GM12878 (cell line): ENCODE data around the gene RXRG. TPM values are rescaled to one million over a fixed set of nuclear protein-coding genes. Genes with fewer than 3 reads are reported as not detected.

Source experiments
- ATAC-seq: fragments of 200-7000 bp; cut with Tn5 transposase; 3 replicates; pipeline ENCODE4 v1.9.1; 2020; ENCODE audit warnings: mild to moderate bottlenecking, moderate library complexity
- BruUV-seq: library from RNA; stranded (reverse); fragments of 400-500 nt; replicated peaks from 2 replicates; lab custom pipeline; 2021; lab: Mats Ljungman, UMichigan
- CTCF ChIA-PET: fragments of 300-600 bp; sonication (Branson Sonifier 250); formaldehyde crosslinking; extraction: SDS; loops from one replicate; lab custom pipeline; 2021; ENCODE audit warnings: inconsistent platforms; lab: Yijun Ruan, JAX
- POLR2A ChIA-PET: fragments of 350-600 bp; formaldehyde crosslinking; extraction: SDS; loops from one replicate; lab custom pipeline; 2021; ENCODE audit warnings: inconsistent platforms; lab: Charles Lee
- RAD21 ChIA-PET: fragments of 300-600 bp; sonication (Branson Sonifier 250); formaldehyde crosslinking; loops from one replicate; lab custom pipeline; 2023; ENCODE audit warnings: antibody characterized with exemption; ENCODE audit not compliant: unreplicated experiment; lab: Charles Lee
- SMC1A ChIA-PET: fragments of 300-600 bp; sonication (Branson Sonifier 250); formaldehyde crosslinking; loops from one replicate; lab custom pipeline; 2023; ENCODE audit not compliant: unreplicated experiment, uncharacterized antibody; lab: Charles Lee
- DNase-seq: peaks from one replicate; pipeline ENCODE4 v3.0.0-alpha.2; 2011; ENCODE audit warnings: low read depth, low spot score
- FAIRE-seq: peaks from 3 replicates; lab custom pipeline; 2011; peaks lifted over from hg19 to GRCh38; lab: Jason Lieb, UNC
- H2AFZ ChIP-seq: 2 replicates; pipeline ENCODE4 v1.6.0; 2011; ENCODE audit warnings: low read depth, low read length, control low read depth; ENCODE audit not compliant: control insufficient read depth
- H3K27ac ChIP-seq: 2 replicates; pipeline ENCODE4 v1.5.1; 2011; ENCODE audit warnings: control low read depth; ENCODE audit not compliant: control insufficient read depth, insufficient read depth
- H3K27me3 ChIP-seq, 2 experiments: replicated peaks in 1 of 2; 2 replicates each; pipeline versions ENCODE4 v1.6.0 to v1.6.1; 2011; ENCODE audit warnings: low read length in 1 of 2; ENCODE audit not compliant: control insufficient read depth in 2 of 2, insufficient read depth in 2 of 2
- H3K36me3 ChIP-seq, 2 experiments: 2 replicates each; pipeline ENCODE4 v1.5.1; 2011; ENCODE audit warnings: low read length in 1 of 2; ENCODE audit not compliant: control insufficient read depth in 2 of 2, insufficient read depth in 2 of 2
- H3K4me1 ChIP-seq: 2 replicates; pipeline ENCODE4 v1.6.1; 2011; ENCODE audit warnings: mild to moderate bottlenecking, low read length, moderate library complexity, mixed read lengths; ENCODE audit not compliant: control insufficient read depth, insufficient read depth
- H3K4me2 ChIP-seq: 2 replicates; pipeline ENCODE4 v1.6.0; 2011; ENCODE audit warnings: control low read depth; ENCODE audit not compliant: control insufficient read depth, insufficient read depth
- H3K4me3 ChIP-seq: fragments of 200-600 bp; sonication (generic); 2 replicates; pipeline ENCODE4 v1.5.1; 2016
- H3K79me2 ChIP-seq: 2 replicates; pipeline ENCODE4 v1.6.0; 2011; ENCODE audit warnings: low read length; ENCODE audit not compliant: control insufficient read depth, insufficient read depth
- H3K9ac ChIP-seq: 2 replicates; pipeline ENCODE4 v1.8.0; 2011; ENCODE audit warnings: low read length, control low read depth, mixed read lengths; ENCODE audit not compliant: control insufficient read depth, insufficient read depth
- H3K9me3 ChIP-seq: replicated peaks from 3 replicates; pipeline ENCODE4 v1.5.1; 2011; ENCODE audit warnings: mild to moderate bottlenecking, low read length; ENCODE audit not compliant: control insufficient read depth, insufficient read depth
- H4K20me1 ChIP-seq: 2 replicates; pipeline ENCODE4 v1.6.0; 2011; ENCODE audit not compliant: control insufficient read depth, insufficient read depth
- ATF7 ChIP-seq: fragments of 450-650 bp; IDR thresholded peaks from 2 replicates; pipeline ENCODE4 v1.6.1; 2016; ENCODE audit warnings: low read depth, mild to moderate bottlenecking
- BCL11A ChIP-seq: IDR thresholded peaks from 2 replicates; pipeline ENCODE4 v1.6.1; 2011; ENCODE audit warnings: low read depth, low read length
- BMI1 ChIP-seq: fragments of 450-650 bp; IDR thresholded peaks from 2 replicates; pipeline ENCODE4 v1.6.1; 2016; ENCODE audit warnings: mild to moderate bottlenecking, moderate library complexity, borderline replicate concordance
- BRCA1 ChIP-seq: IDR thresholded peaks from 2 replicates; pipeline ENCODE4 v1.6.1; 2011; ENCODE audit warnings: low read depth, low read length, improper control_type of control experiment
- GATAD2B ChIP-seq: fragments of 450-650 bp; conservative IDR thresholded peaks from 2 replicates; pipeline ENCODE4 v1.6.1; 2017; ENCODE audit warnings: low read depth, mild to moderate bottlenecking, moderate library complexity
- NFIC ChIP-seq: IDR thresholded peaks from 2 replicates; pipeline ENCODE4 v1.6.1; 2012; ENCODE audit warnings: low read depth, mild to moderate bottlenecking, inconsistent platforms, low read length, moderate library complexity
- POLR2AphosphoS5 ChIP-seq: IDR thresholded peaks from 2 replicates; pipeline ENCODE4 v1.6.1; 2011; ENCODE audit warnings: mild to moderate bottlenecking, low read length, inconsistent platforms
- RB1 ChIP-seq: fragments of 450-650 bp; formaldehyde crosslinking; IDR thresholded peaks from 2 replicates; pipeline ENCODE4 v1.6.1; 2017; ENCODE audit warnings: mild to moderate bottlenecking, borderline replicate concordance
- RBBP5 ChIP-seq: fragments of 200-600 bp; sonication (generic); conservative IDR thresholded peaks from 2 replicates; pipeline ENCODE4 v1.6.1; 2016
- SMAD5 ChIP-seq: IDR thresholded peaks from 2 replicates; pipeline ENCODE4 v1.6.1; 2016; ENCODE audit warnings: antibody characterized with exemption, low read depth
- ZBED1 ChIP-seq: IDR thresholded peaks from 2 replicates; pipeline ENCODE4 v1.6.1; 2016; ENCODE audit warnings: borderline replicate concordance
- ZBTB33 ChIP-seq: fragments of 450-650 bp; IDR thresholded peaks from 2 replicates; pipeline ENCODE4 v1.6.1; 2017; ENCODE audit warnings: mild to moderate bottlenecking
- WGBS: methylation state at CpG from one replicate; pipeline ENCODE4 v1.1.6; 2016; ENCODE audit warnings: low lambda C conversion rate; ENCODE audit not compliant: insufficient replicate concordance, insufficient coverage; ENCODE audit errors: missing lambda C conversion rate; 5-methylcytosine and 5-hydroxymethylcytosine counted together
- in situ Hi-C: fragments of 300-500 bp; cut with MboI; formaldehyde crosslinking; loops from 9 replicates; pipeline ENCODE4 v1.14.3; 2018; ENCODE audit warnings: mixed read lengths
- intact Hi-C: fragments of 100-400 bp; cut with micrococcal nuclease; formaldehyde crosslinking; loops from one replicate; pipeline ENCODE4 v1.14.2; 2022; ENCODE audit not compliant: unreplicated experiment
- polyA plus RNA-seq, 11 experiments: library from polyadenylated mRNA; depleted of rRNA in 4 of 11; unstranded in 6 of 11; stranded (reverse) in 5 of 11; fragments of >200 nt; fragmentation: Nextera tagmentation in 4 of 11; fragmentation: Illumina TruSeq in 1 of 11; extraction: Ambion mirVana in 4 of 11; extraction: Trizol in 1 of 11; gene quantifications; 1 replicate in 1 of 11; 2 replicates in 10 of 11; pipeline versions ENCODE4 v1.2.1 to v1.2.3, GENCODE V29; 2011 to 2016; ENCODE audit warnings: inconsistent platforms in 2 of 11, missing spikeins in 2 of 11, low read depth in 1 of 11
- total RNA-seq, 4 experiments: library from RNA; depleted of rRNA in 3 of 4; stranded (reverse); fragments of >200 nt in 3 of 4; fragmentation: Illumina TruSeq in 1 of 4; extraction: Trizol in 1 of 4; gene quantifications; 2 replicates each; pipeline versions ENCODE4 v1.2.1 to v1.2.3, GENCODE V29; 2013 to 2021
- TF ChIP-seq, protein P1 (sequence below): fragments of 450-650 bp; formaldehyde crosslinking; IDR thresholded peaks from 2 replicates; pipeline ENCODE4 v1.5.0; 2022; ENCODE audit warnings: mild to moderate bottlenecking, missing genetic modification characterization
- TF ChIP-seq, protein P2 (sequence below): IDR thresholded peaks from 2 replicates; pipeline ENCODE4 v1.6.1; 2012; ENCODE audit warnings: low read depth, low read length, improper control_type of control experiment

The RXRG gene
- total and polyA plus RNA-seq, 10 of the 15 experiments (the other 5 are each of a cell fraction or from before 2014, with no cell fraction given) = 0.10 TPM; not detected in 9

DNA sequence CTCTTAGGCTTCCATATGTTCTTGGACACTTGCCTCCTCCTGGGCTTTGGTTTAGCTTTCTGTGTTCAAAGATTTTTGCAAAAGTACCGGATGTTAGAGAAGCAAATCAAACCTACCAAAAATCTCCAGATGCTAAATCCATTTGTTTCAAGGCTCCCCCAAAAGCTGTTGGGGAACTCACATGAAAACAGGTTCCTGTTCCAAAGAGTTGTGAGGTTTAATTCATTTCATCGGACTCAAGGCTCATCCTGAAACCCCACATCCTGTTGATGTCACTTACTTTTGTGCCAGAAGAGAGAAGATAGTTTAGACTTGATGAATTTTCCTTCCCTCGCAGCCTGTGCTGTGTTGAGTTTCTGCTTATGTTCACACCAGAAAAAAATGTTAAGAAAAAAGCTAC lies 41.7 kb upstream of the RXRG start (continued):
- TF ChIP-seq, protein P1, sequence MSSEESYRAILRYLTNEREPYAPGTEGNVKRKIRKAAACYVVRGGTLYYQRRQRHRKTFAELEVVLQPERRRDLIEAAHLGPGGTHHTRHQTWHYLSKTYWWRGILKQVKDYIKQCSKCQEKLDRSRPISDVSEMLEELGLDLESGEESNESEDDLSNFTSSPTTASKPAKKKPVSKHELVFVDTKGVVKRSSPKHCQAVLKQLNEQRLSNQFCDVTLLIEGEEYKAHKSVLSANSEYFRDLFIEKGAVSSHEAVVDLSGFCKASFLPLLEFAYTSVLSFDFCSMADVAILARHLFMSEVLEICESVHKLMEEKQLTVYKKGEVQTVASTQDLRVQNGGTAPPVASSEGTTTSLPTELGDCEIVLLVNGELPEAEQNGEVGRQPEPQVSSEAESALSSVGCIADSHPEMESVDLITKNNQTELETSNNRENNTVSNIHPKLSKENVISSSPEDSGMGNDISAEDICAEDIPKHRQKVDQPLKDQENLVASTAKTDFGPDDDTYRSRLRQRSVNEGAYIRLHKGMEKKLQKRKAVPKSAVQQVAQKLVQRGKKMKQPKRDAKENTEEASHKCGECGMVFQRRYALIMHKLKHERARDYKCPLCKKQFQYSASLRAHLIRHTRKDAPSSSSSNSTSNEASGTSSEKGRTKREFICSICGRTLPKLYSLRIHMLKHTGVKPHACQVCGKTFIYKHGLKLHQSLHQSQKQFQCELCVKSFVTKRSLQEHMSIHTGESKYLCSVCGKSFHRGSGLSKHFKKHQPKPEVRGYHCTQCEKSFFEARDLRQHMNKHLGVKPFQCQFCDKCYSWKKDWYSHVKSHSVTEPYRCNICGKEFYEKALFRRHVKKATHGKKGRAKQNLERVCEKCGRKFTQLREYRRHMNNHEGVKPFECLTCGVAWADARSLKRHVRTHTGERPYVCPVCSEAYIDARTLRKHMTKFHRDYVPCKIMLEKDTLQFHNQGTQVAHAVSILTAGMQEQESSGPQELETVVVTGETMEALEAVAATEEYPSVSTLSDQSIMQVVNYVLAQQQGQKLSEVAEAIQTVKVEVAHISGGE (CRISPR knock-in tag) = no peak
- TF ChIP-seq GATAD2B = no peak
- no peak for TF ChIP-seq ATF7
- no peak for TF ChIP-seq RBBP5
- TF ChIP-seq ZBTB33 = no peak
- no peak for TF ChIP-seq NFIC
- no peak for TF ChIP-seq RB1

GRCh38 chr1:165485716-165486115 lies 40.8 kb upstream of the RXRG start:
- no peaks in the 10 kb centered on the region for H3K27me3 ChIP-seq
- WGBS = 26% methylated on average over 5 of the region's 5 CpGs
- no peaks in the 10 kb centered on the region for H3K4me1 ChIP-seq
- H3K36me3 ChIP-seq = no peaks in the 10 kb centered on the region
- FAIRE-seq = no peak
- no peaks in the 10 kb centered on the region for H3K9me3 ChIP-seq
- no peak overlapping the region for H2AFZ ChIP-seq
- SMC1A ChIA-PET = no interaction called here
- DNase-seq = no peak
- no peak overlapping the region for H3K4me2 ChIP-seq
- TF ChIP-seq GATAD2B (no peak), BRCA1 (no peak), ZBED1 (no peak), POLR2AphosphoS5 (no peak), BMI1 (no peak), BCL11A (no peak), SMAD5 (no peak)
- TF ChIP-seq, protein P2, sequence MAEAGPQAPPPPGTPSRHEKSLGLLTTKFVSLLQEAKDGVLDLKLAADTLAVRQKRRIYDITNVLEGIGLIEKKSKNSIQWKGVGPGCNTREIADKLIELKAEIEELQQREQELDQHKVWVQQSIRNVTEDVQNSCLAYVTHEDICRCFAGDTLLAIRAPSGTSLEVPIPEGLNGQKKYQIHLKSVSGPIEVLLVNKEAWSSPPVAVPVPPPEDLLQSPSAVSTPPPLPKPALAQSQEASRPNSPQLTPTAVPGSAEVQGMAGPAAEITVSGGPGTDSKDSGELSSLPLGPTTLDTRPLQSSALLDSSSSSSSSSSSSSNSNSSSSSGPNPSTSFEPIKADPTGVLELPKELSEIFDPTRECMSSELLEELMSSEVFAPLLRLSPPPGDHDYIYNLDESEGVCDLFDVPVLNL = no peak
- H4K20me1 ChIP-seq = no peaks in the 10 kb centered on the region
- in situ Hi-C loops (no loop called here), intact Hi-C loops (no loop called here)
- H3K9ac ChIP-seq = no peak overlapping the region
- no peak overlapping the region for H3K27ac ChIP-seq
- H3K79me2 ChIP-seq = no peaks in the 10 kb centered on the region
- RAD21 ChIA-PET = no interaction called here
- POLR2A ChIA-PET = no interaction called here
- CTCF ChIA-PET = interaction anchor here (2.4 kb wide), 1 partner anchor 107 kb away, joined by 5 read pairs; no protein-coding TSS in a partner anchor
- no peak overlapping the region for H3K4me3 ChIP-seq
- BruUV-seq = no TSS peak
- no peak for ATAC-seq
